ENCODE measurements around the gene COASY.

Gene COASY

GRCh38 chr17:42573095-42573494 is 11.1 kb downstream of the COASY start:
- H3K27me3 Mint-ChIP-seq, result no peaks in the 10 kb centered on the region
- H3K9me3 Mint-ChIP-seq, result no peaks in the 10 kb centered on the region
- no peak overlapping the region for H3K4me3 Mint-ChIP-seq
- peaks cover 17% of the 10 kb centered on the region for H3K36me3 Mint-ChIP-seq
- H3K4me1 Mint-ChIP-seq, result peaks cover 39% of the 10 kb centered on the region
- H3K27ac Mint-ChIP-seq, result peak overlapping the region; percentile 90

GRCh38 chr17:42574463-42574862 is 12.5 kb downstream of the COASY start:
- Mint-ChIP-seq H3K9me3 (no peaks in the 10 kb centered on the region), H3K4me3 (no peak overlapping the region), H3K4me1 (peaks cover 31% of the 10 kb centered on the region), H3K27ac (no peak overlapping the region), H3K27me3 (no peaks in the 10 kb centered on the region), H3K36me3 (peaks cover 15% of the 10 kb centered on the region)

GRCh38 chr17:42577140-42577531 is 15.2 kb downstream of the COASY start:
- peak overlapping the region; percentile 98 for H3K4me3 Mint-ChIP-seq
- no peaks in the 10 kb centered on the region for H3K27me3 Mint-ChIP-seq
- peaks cover 7% of the 10 kb centered on the region for H3K36me3 Mint-ChIP-seq
- H3K27ac Mint-ChIP-seq, result peak overlapping the region; percentile 98
- H3K9me3 Mint-ChIP-seq, result no peaks in the 10 kb centered on the region
- peaks cover 31% of the 10 kb centered on the region for H3K4me1 Mint-ChIP-seq

- no peaks in the 10 kb centered on the region for H3K9me3 Mint-ChIP-seq
- H3K36me3 Mint-ChIP-seq, result peaks cover 7% of the 10 kb centered on the region
- H3K4me1 Mint-ChIP-seq, result peaks cover 31% of the 10 kb centered on the region
- peak within 1 kb of the TSS; percentile 98 for H3K4me3 Mint-ChIP-seq
- H3K27me3 Mint-ChIP-seq, result no peaks in the 10 kb centered on the region
- peak within 1 kb of the TSS; percentile 98 for H3K27ac Mint-ChIP-seq
Observed at GRCh38 chr17:42577532-42578281, 15.8 kb downstream of the COASY start, which contains the start of gene PSMC3IP. Gene PSMC3IP (minus strand): TSS chr17:42577729. CDS start chr17:42577686, 43 bp downstream.

- Mint-ChIP-seq H3K36me3 (peaks cover 5% of the 10 kb centered on the region), H3K4me1 (peaks cover 28% of the 10 kb centered on the region), H3K27me3 (no peaks in the 10 kb centered on the region), H3K9me3 (no peaks in the 10 kb centered on the region), H3K27ac (peak overlapping the region; percentile 98), H3K4me3 (peak overlapping the region; percentile 98)
Observed at GRCh38 chr17:42578282-42578869, 16.4 kb downstream of the COASY start.

- no peaks in the 10 kb centered on the region for H3K27me3 Mint-ChIP-seq
- peaks cover 27% of the 10 kb centered on the region for H3K4me1 Mint-ChIP-seq
- peak overlapping the region; percentile 46 for H3K4me3 Mint-ChIP-seq
- peaks cover 5% of the 10 kb centered on the region for H3K36me3 Mint-ChIP-seq
- peak overlapping the region; percentile 1 for H3K27ac Mint-ChIP-seq
- H3K9me3 Mint-ChIP-seq, result no peaks in the 10 kb centered on the region
Observed at GRCh38 chr17:42579794-42580551, 18.0 kb downstream of the COASY start.

GRCh38 chr17:42581744-42582270 is 19.9 kb downstream of the COASY start:
- H3K36me3 Mint-ChIP-seq, result peaks cover 4% of the 10 kb centered on the region
- H3K4me3 Mint-ChIP-seq, result no peak overlapping the region
- H3K4me1 Mint-ChIP-seq, result peaks cover 16% of the 10 kb centered on the region
- H3K9me3 Mint-ChIP-seq, result no peaks in the 10 kb centered on the region
- no peaks in the 10 kb centered on the region for H3K27me3 Mint-ChIP-seq
- no peak overlapping the region for H3K27ac Mint-ChIP-seq

GRCh38 chr17:42584880-42585279 is 22.9 kb downstream of the COASY start:
- no peak overlapping the region for H3K27ac Mint-ChIP-seq
- peaks cover 7% of the 10 kb centered on the region for H3K36me3 Mint-ChIP-seq
- no peaks in the 10 kb centered on the region for H3K9me3 Mint-ChIP-seq
- no peak overlapping the region for H3K4me3 Mint-ChIP-seq
- no peaks in the 10 kb centered on the region for H3K27me3 Mint-ChIP-seq
- H3K4me1 Mint-ChIP-seq, result peaks cover 9% of the 10 kb centered on the region

GRCh38 chr17:42585353-42585752 is 23.4 kb downstream of the COASY start:
- Mint-ChIP-seq H3K36me3 (peaks cover 7% of the 10 kb centered on the region), H3K9me3 (no peaks in the 10 kb centered on the region), H3K27ac (peak overlapping the region; percentile 41), H3K4me3 (no peak overlapping the region), H3K27me3 (no peaks in the 10 kb centered on the region), H3K4me1 (peaks cover 9% of the 10 kb centered on the region)

- H3K27ac Mint-ChIP-seq, result peak overlapping the region; percentile 60
- no peaks in the 10 kb centered on the region for H3K9me3 Mint-ChIP-seq
- H3K27me3 Mint-ChIP-seq, result no peaks in the 10 kb centered on the region
- H3K4me3 Mint-ChIP-seq, result no peak overlapping the region
- peaks cover 9% of the 10 kb centered on the region for H3K36me3 Mint-ChIP-seq
- H3K4me1 Mint-ChIP-seq, result peaks cover 9% of the 10 kb centered on the region
Observed at GRCh38 chr17:42586514-42587230, 24.7 kb downstream of the COASY start.

GRCh38 chr17:42590886-42591285 is 28.9 kb downstream of the COASY start:
- Mint-ChIP-seq H3K4me3 (no peak overlapping the region), H3K4me1 (peaks cover 15% of the 10 kb centered on the region), H3K36me3 (peaks cover 5% of the 10 kb centered on the region), H3K9me3 (no peaks in the 10 kb centered on the region), H3K27me3 (no peaks in the 10 kb centered on the region), H3K27ac (no peak overlapping the region)

- H3K27ac Mint-ChIP-seq, result no peak overlapping the region
- H3K36me3 Mint-ChIP-seq, result peaks cover 6% of the 10 kb centered on the region
- no peaks in the 10 kb centered on the region for H3K27me3 Mint-ChIP-seq
Observed at GRCh38 chr17:42591411-42591810, 29.5 kb downstream of the COASY start.

GRCh38 chr17:42596386-42596785 is 34.4 kb downstream of the COASY start:
- Mint-ChIP-seq H3K9me3 (no peaks in the 10 kb centered on the region), H3K27me3 (no peaks in the 10 kb centered on the region), H3K4me1 (peaks cover 37% of the 10 kb centered on the region), H3K36me3 (peaks cover 3% of the 10 kb centered on the region), H3K4me3 (no peak overlapping the region), H3K27ac (no peak overlapping the region)

More at GRCh38 chr17:42591411-42591810, 29.5 kb downstream of the COASY start:
- H3K4me3 Mint-ChIP-seq, result no peak overlapping the region
- H3K9me3 Mint-ChIP-seq, result no peaks in the 10 kb centered on the region
- peaks cover 17% of the 10 kb centered on the region for H3K4me1 Mint-ChIP-seq

- H3K4me1 Mint-ChIP-seq, result peaks cover 40% of the 10 kb centered on the region
- no peaks in the 10 kb centered on the region for H3K27me3 Mint-ChIP-seq
- H3K36me3 Mint-ChIP-seq, result peaks cover 8% of the 10 kb centered on the region
- no peak overlapping the region for H3K4me3 Mint-ChIP-seq
- H3K9me3 Mint-ChIP-seq, result no peaks in the 10 kb centered on the region
- H3K27ac Mint-ChIP-seq, result peak overlapping the region; percentile 74
Observed at GRCh38 chr17:42598905-42599304, 37.0 kb downstream of the COASY start.

- Mint-ChIP-seq H3K27ac (peak overlapping the region; percentile 73), H3K4me1 (peaks cover 76% of the 10 kb centered on the region), H3K9me3 (no peaks in the 10 kb centered on the region), H3K36me3 (peaks cover 8% of the 10 kb centered on the region), H3K27me3 (no peaks in the 10 kb centered on the region), H3K4me3 (no peak overlapping the region)
Observed at GRCh38 chr17:42603318-42603717, 41.4 kb downstream of the COASY start.
